Measurements from ENCODE around the gene HS3ST4.

HS3ST4 gene
- 0 reads per million in 3 experiments for total RNA-seq

GRCh38 chr16:25691519-25692091, at the start of gene HS3ST4:
Gene HS3ST4 (plus strand): TSS chr16:25691959.
- DNase-seq: no peak

- DNase-seq: no peak
Measured at GRCh38 chr16:25643633-25644032, 48.1 kb upstream of the HS3ST4 start.

GRCh38 chr16:25656639-25657038, 35.1 kb upstream of the HS3ST4 start:
- no peak for DNase-seq

DNA sequence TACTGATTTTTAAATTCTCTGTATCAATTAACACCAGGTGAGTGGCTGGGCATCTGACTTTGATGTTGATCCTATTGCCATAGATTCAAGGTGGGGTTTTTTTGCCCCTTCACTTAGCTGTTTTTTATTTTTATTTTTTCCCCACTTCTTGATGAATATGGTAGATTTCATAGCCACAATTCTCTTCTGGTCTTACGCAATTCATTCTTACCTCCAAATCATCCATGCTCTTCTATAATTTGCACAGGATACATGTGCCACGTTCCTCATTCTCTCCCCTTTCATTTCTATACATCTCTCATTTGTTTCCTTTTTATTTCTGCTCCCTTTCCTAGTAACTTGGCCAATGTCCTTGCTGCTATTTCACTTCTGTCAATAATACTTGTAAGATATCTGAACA, 14.9 kb upstream of the HS3ST4 start:
- DNase-seq: no peak

DNA sequence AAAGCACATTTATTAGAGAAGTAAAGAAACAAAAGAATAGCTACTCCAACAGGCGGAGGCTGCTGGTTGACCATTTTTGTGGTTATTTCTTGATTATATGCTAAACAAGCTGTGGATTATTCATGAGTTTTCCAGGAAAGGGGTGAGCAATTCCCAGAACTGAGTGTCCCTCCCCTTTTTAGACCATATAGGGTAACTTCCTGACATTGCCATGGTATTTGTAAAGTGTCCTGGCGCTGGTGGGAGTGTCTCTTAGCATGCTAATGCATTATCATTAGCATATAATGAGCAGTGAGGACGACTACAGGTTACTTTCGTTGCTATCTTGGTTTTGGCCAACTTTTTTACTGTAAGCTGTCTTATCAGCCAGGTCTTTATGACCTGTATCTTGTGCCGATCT, 12.2 kb upstream of the HS3ST4 start:
- DNase-seq: no peak

DNA sequence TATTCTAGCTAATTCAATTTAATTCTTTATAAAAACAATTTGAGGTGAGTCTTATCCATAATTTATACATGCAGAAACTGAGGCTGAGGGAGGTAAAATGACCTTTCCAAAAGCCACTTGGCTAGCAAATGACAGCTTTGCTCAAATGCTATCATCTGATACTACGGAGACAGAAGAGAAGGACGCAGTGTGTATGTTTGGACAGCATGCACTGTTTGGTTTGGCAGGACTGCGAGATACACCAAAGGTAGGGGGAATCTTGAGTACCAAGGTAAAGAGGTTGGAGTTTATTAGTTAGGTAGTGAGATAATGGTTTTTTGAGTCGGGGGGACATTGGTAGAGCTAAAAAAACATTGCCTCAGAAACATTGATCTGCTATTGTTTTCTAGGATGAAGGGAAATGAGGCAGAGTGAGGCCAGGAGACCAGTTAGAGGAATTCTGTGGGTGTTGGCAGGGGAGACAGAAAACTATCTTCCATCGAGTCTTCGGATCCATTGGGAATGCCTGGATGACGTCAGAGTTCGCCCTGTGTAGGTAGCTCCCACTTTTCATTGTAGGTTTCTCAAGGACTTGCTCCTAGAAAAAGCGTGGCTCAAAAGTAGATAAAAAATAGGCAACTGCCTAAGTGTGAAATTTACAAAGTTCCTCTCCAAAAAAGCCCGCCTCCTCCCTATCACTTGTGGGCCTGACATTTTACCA, 2.5 kb upstream of the HS3ST4 start:
- no peak for DNase-seq

GRCh38 chr16:25690552-25691143, 1.1 kb upstream of the HS3ST4 start:
- no peak for DNase-seq

DNA sequence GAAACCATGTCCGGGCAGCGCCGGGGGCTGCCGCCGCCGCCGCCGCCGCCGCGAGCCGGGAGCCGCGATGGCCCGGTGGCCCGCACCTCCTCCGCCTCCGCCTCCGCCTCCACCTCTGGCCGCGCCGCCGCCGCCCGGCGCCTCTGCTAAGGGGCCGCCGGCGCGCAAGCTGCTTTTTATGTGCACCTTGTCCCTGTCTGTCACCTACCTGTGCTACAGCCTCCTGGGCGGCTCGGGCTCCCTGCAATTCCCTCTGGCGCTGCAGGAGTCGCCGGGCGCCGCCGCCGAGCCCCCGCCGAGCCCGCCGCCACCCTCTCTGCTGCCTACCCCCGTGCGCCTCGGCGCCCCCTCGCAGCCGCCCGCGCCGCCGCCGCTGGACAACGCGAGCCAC, 587 bp downstream of the HS3ST4 start:
- no peak for DNase-seq

- no peak for DNase-seq
Measured at GRCh38 chr16:25692742-25693508, 1.2 kb downstream of the HS3ST4 start.

- no peak for DNase-seq
Measured at GRCh38 chr16:25693631-25694030, 1.9 kb downstream of the HS3ST4 start.

- DNase-seq: no peak
Measured at GRCh38 chr16:25699069-25699468, 7.3 kb downstream of the HS3ST4 start.

GRCh38 chr16:25700547-25700946, 8.8 kb downstream of the HS3ST4 start:
- no peak for DNase-seq

- DNase-seq: no peak
Measured at GRCh38 chr16:25707553-25707952, 15.8 kb downstream of the HS3ST4 start.

DNA sequence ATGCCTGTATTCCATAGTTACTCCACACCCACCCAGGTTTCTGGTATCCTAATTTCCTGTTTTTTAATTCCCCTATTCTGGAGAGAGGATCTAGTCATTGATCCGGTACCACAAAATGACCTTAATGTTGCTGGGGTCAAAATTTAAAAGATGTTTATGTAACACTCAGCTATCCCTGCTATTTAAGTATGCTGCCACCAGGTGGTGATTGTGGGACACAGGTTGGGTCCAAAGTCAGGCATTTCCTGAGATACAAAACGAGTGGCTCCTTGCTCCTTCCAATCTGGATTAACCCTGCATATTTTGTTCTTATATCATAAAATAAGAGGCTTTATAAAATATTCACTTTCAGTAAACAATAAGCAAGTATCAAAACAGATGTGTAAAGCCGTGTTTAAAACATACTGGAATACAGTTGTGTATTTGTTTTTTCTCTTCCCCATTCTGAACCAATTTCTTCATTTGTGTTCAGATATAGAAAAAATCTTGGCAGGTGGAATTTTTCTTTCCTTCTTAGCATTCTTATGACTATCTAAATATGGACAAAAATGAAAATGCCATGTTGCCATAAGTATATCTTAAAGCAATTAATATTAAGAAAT, 16.3 kb downstream of the HS3ST4 start:
- DNase-seq: no peak

GRCh38 chr16:25709213-25709612, 17.5 kb downstream of the HS3ST4 start:
- DNase-seq: no peak

DNA sequence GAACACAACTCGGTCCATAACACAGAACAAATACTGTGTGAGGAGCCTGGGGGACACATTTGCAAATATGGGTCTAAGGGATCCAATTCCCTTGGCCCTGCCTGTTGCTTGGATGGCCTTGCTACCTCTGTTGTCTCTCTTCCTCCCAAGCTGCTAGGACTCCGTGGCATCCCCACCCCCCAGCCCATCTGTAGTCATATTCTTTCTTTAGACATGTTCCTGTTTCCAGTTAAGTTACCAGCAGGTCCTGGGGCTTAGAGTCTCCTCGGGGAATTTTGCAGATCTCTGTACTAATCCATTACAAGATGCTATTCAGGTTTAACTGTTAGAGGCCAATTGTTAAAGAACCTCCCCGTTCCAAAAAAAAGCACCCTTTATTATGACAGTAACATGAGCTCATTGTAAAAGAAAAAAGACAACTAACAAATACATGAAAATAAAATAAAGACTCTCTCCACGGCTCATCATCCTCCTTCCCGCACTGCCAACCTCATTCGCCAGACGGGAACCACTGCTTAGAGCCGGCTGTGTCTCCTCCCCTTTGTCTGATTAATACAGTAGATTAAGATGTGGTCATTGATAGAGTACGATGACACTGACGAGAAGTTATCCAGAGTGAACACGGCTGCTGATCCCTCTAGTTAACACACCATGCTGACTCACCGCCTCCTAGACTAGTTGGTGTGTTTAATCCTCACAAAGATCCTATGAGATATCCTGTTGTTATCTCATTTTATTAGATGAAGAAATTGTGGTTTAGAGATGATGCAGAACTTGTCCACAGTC, 22.2 kb downstream of the HS3ST4 start:
- DNase-seq: no peak

DNA sequence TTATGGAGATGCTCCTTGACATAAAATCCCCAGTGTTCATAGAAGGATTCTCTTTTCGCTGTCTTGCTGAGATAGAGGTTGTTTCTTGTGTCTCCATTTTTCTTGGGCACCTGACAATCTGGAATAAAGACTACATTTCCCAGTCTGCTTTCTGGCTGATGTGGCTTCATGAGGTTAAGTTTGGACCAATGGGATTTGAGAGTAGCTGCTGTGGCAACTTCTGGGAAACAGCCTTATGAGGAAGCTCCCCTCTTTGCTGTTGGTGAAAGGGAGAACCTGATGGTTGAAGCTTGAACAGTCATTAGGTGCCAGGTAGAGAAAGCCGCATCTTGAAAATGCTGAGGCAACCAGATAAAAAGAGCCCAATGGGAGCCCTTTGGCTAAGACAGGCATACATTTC, 24.4 kb downstream of the HS3ST4 start:
- DNase-seq: no peak

DNA sequence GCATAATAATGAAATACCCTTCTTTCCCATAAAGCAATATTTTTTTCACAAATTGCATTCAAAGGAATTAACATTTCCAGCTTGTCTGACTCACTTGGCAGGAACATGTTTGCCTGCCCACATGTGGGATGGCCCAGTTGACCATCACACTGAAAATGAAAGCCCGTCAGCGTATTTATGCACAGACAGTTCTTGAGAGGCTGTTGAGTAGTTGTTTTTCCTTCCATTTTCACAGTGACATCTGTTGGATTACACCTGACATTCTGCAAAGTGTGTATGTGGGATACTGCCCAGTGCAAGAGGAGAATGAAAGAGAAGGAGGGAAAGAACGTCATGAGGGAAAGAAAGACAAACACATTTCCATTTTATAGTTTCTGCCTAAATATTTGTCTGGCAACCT, 29.7 kb downstream of the HS3ST4 start:
- DNase-seq: no peak

DNA sequence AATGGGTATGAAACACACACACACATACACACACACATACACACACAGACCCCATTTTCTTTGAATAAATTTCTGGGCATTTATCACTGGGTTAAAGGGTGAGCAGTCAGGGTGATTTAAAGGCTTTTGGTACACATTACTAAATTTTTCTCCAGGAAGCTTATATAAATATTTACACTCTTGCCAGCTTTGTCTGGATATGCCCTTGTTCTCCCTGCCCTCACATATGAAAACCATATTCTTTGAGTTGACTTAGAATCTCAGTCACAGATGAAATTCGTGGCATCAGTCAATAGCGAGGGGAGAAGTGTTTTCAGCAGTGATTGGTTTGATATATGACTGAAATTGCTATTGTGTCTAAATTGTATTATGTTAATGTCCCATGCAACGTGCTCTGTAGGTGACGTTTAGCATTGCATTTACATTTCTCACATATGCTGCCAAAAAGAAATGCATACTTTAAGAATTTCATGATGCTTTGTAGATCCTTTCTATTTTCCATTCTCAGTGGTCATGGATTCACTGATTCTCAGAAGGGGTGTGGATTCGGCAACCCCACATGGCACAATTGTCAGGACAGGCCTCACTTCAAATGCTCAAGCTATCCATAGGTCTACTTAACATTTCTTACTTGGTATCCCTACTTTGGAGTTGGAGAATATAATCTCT, 34.8 kb downstream of the HS3ST4 start:
- DNase-seq: no peak

DNA sequence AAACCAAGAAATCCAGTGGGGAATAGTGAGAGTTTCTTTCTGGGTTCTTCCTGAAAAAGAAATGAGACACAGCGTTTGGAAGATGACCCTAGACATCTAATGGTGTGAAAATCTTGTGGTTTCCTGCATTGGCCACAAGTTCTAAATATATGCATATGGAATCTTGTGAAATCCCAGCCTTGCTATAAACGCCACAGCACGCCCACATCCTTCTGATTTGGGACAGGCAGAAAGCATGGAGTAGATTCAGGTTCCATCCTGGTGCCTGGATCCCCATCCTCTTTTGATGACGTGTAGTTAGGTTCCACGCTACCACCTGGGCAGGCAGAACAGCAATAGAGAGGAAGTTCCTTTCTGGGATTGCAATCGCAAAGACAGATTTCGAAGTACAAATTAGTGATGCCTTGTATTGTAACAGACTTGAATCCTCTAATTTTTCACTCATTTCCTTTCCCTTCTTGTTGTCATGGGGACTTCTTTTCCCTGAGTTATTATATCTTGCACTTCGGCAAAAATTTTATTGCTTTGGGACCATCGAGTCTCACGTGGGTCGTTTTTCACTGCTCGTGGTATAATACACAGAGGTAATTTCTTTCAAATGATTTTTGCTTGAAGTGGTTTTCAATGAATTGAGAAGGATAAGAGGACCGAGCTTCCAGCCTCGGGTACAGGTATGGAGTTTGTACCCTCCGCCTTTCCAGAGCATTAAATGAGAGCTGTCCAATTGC, 37.6 kb downstream of the HS3ST4 start:
- DNase-seq: no peak

GRCh38 chr16:25730396-25730795, 38.6 kb downstream of the HS3ST4 start:
- no peak for DNase-seq
